Activated B cell treated with CpG ODN at 0.5 μM for 24 hours (primary cell): ENCODE results near the gene IL32. TPM values are rescaled to one million over a fixed set of nuclear protein-coding genes. Genes with fewer than 3 reads are reported as not detected.

ENCODE experiments used
- ATAC-seq: fragments of 200-7000 bp; cut with Tn5 transposase; one replicate; pipeline ENCODE4 v1.10.0; 2021; ENCODE audit warnings: low read depth, mild to moderate bottlenecking, moderate library complexity
- CTCF ChIA-PET: fragments of 350-600 bp; sonication (Branson Sonifier 250); formaldehyde crosslinking; loops from one replicate; lab custom pipeline; 2021; ENCODE audit warnings: antibody characterized with exemption; lab: Charles Lee
- POLR2A ChIA-PET: fragments of 350-600 bp; sonication (Branson Sonifier 250); formaldehyde crosslinking; loops from one replicate; lab custom pipeline; 2021; ENCODE audit warnings: antibody characterized with exemption; lab: Charles Lee
- DNase-seq: peaks from one replicate; pipeline ENCODE4 v3.0.0; 2022
- H3K27ac Mint-ChIP-seq: one replicate; pipeline ENCODE4 v1.8.0; 2020; ENCODE audit warnings: mixed read lengths
- H3K27me3 Mint-ChIP-seq: one replicate; pipeline ENCODE4 v1.8.0; 2021; ENCODE audit warnings: mixed read lengths
- H3K36me3 Mint-ChIP-seq: one replicate; pipeline ENCODE4 v1.8.0; 2021; ENCODE audit warnings: low read depth, mixed read lengths
- H3K4me1 Mint-ChIP-seq: one replicate; pipeline ENCODE4 v1.8.0; 2021; ENCODE audit warnings: mixed read lengths
- H3K4me3 Mint-ChIP-seq: one replicate; pipeline ENCODE4 v1.8.0; 2020; ENCODE audit warnings: mild to moderate bottlenecking, mixed read lengths
- H3K9me3 Mint-ChIP-seq: one replicate; pipeline ENCODE4 v1.8.0; 2020; ENCODE audit warnings: mixed read lengths
- intact Hi-C: fragments of 100-400 bp; cut with micrococcal nuclease; formaldehyde crosslinking; loops from one replicate; pipeline ENCODE4 v1.15.1; 2024
- total RNA-seq: library from RNA; stranded (reverse); gene quantifications from 2 replicates; pipeline ENCODE4 v1.2.3, GENCODE V29; 2022
- TF ChIP-seq, protein P1 (sequence below): fragments of 200-600 bp; IDR thresholded peaks from one replicate; pipeline ENCODE4 v1.8.0; 2022; ENCODE audit warnings: antibody characterized with exemption, mild to moderate bottlenecking

IL32 gene
- total RNA-seq, 1 donor from 2014 or later = 3.4 TPM

DNA sequence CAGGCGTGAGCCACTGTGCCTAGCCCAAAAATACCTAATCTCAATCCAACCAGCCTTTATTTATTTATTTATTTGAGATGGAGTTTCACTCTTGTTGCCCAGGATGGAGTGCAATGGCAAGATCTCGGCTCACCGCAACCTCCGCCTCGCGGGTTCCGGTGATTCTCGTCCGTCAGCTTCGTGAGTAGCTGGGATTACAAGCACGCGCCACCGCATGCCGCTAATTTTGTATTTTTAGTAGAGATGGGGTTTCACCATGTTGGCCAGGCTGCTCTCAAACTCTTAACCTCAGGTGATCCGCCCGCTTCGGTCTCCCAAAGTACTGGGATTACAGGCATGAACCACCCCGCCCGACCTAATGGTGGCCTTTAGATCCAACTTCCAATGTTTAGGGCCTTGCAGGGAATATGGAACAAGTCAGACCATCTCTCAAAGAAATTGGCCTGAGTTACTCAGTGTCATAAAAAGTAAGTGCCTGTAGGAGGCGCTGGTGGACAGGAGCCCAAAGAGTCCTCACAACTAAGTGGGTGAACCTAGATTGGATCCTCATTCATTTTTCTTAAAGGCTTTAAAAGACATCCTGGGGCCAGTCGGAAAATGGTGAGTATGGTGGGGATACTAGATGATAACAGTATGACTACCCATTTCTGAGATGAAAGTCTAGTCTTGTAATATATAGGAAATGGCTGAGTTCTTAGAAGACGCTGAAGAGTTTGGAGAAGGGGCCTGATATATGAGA lies 29.0 kb downstream of the IL32 start:
- no peak overlapping the region for H3K4me3 Mint-ChIP-seq
- H3K4me1 Mint-ChIP-seq = peaks cover 16% of the 10 kb centered on the region

DNA sequence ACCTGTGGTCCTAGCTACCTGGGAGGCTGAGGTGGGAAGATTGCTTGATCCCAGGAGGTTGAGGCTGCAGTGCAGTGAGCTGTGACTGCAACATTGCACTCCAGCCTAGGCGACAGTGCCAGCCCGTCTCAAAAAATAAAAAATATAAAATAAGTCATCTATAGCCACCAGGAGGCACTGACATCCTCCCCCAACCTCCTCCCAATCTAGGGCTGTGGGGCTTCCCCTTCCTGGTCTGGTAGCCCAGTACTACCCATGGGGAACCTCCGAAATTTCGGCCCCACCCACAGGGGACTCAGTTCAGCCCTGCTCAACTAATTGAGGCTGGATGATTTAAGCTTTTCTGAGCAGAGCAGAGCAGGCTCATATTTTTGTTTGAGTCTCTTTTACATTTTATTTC lies 30.4 kb downstream of the IL32 start:
- peaks cover 23% of the 10 kb centered on the region for H3K4me1 Mint-ChIP-seq
- TF ChIP-seq, protein P1, sequence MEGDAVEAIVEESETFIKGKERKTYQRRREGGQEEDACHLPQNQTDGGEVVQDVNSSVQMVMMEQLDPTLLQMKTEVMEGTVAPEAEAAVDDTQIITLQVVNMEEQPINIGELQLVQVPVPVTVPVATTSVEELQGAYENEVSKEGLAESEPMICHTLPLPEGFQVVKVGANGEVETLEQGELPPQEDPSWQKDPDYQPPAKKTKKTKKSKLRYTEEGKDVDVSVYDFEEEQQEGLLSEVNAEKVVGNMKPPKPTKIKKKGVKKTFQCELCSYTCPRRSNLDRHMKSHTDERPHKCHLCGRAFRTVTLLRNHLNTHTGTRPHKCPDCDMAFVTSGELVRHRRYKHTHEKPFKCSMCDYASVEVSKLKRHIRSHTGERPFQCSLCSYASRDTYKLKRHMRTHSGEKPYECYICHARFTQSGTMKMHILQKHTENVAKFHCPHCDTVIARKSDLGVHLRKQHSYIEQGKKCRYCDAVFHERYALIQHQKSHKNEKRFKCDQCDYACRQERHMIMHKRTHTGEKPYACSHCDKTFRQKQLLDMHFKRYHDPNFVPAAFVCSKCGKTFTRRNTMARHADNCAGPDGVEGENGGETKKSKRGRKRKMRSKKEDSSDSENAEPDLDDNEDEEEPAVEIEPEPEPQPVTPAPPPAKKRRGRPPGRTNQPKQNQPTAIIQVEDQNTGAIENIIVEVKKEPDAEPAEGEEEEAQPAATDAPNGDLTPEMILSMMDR = no peak
- H3K27me3 Mint-ChIP-seq = no peaks in the 10 kb centered on the region
- POLR2A ChIA-PET = interaction anchor here (0.6 to 4.9 kb wide), 11 partner anchors 8 to 215 kb away, joined by 3 to 34 read pairs (median 7); partner anchors contain the start of gene ZNF213
- CTCF ChIA-PET = interaction anchor here (0.7 to 3.7 kb wide), 14 partner anchors 10 to 93 kb away, joined by 3 to 56 read pairs (median 4); partner anchors contain the start of gene ZNF213
- no peaks in the 10 kb centered on the region for H3K36me3 Mint-ChIP-seq
- intact Hi-C loops = loop anchor here (1.0 to 5.0 kb wide), 3 partner anchors 33 to 74 kb away; partner anchors contain the start of genes HCFC1R1, THOC6 and TNFRSF12A
- no peak overlapping the region for H3K27ac Mint-ChIP-seq
- H3K4me3 Mint-ChIP-seq = no peak overlapping the region
- DNase-seq (peak; percentile 53), ATAC-seq (peak; percentile 89)
- no peaks in the 10 kb centered on the region for H3K9me3 Mint-ChIP-seq

More for the DNA sequence above, 29.0 kb downstream of the IL32 start:
- intact Hi-C loops = loop anchor here (1.0 to 5.0 kb wide), 3 partner anchors 35 to 72 kb away; partner anchors contain the start of genes HCFC1R1, THOC6 and TNFRSF12A
- TF ChIP-seq, protein P1 = no peak
- ChIA-PET CTCF (interaction anchor here (1.5 kb wide), 1 partner anchor 35 kb away, joined by 7 read pairs; no protein-coding TSS in a partner anchor), POLR2A (no interaction called here)
- no peaks in the 10 kb centered on the region for H3K36me3 Mint-ChIP-seq
- no peaks in the 10 kb centered on the region for H3K27me3 Mint-ChIP-seq
- ATAC-seq (no peak), DNase-seq (no peak)
- no peaks in the 10 kb centered on the region for H3K9me3 Mint-ChIP-seq
- H3K27ac Mint-ChIP-seq = peak overlapping the region; percentile 26

GRCh38 chr16:3096362-3096761 lies 30.9 kb downstream of the IL32 start:
- ATAC-seq = no peak
- ChIA-PET POLR2A (interaction anchor here (0.6 to 4.9 kb wide), 13 partner anchors 8 to 214 kb away, joined by 3 to 34 read pairs (median 7); partner anchors contain the start of gene ZNF213), CTCF (interaction anchor here (0.6 to 3.7 kb wide), 11 partner anchors 10 to 422 kb away, joined by 3 to 56 read pairs (median 5); no protein-coding TSS in a partner anchor)
- H3K9me3 Mint-ChIP-seq = no peaks in the 10 kb centered on the region
- DNase-seq = no peak
- TF ChIP-seq, protein P1 = no peak
- intact Hi-C loops = loop anchor here (2.0 to 5.0 kb wide), 2 partner anchors 38 to 74 kb away; partner anchors contain the start of genes HCFC1R1, THOC6 and TNFRSF12A
- H3K27me3 Mint-ChIP-seq = no peaks in the 10 kb centered on the region
- no peak overlapping the region for H3K27ac Mint-ChIP-seq
- H3K4me3 Mint-ChIP-seq = no peak overlapping the region
- peaks cover 28% of the 10 kb centered on the region for H3K4me1 Mint-ChIP-seq
- H3K36me3 Mint-ChIP-seq = no peaks in the 10 kb centered on the region

DNA sequence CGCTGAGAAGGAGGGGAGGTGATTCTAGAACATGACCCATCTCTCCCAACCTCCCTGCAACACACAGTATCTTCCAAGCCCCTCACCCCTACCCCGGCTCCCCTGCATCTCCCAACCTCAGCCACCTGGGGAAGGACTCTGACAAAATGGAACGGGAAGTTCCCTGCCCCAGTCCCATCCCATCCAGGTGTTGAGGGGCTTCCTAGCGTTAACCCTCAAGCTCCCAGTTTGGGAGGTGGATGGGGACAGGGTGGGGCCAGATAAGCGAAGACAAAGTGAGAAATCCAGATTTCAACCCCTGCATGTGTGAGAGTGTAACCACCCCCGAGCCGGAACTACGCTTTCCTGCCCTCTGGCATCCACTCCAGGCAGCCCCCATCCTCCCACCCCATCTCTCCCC lies 31.8 kb downstream of the IL32 start:
- TF ChIP-seq, protein P1 = no peak
- Mint-ChIP-seq H3K4me3 (no peak overlapping the region), H3K4me1 (peaks cover 35% of the 10 kb centered on the region), H3K36me3 (no peaks in the 10 kb centered on the region), H3K27ac (no peak overlapping the region), H3K27me3 (no peaks in the 10 kb centered on the region), H3K9me3 (no peaks in the 10 kb centered on the region)
- DNase-seq = no peak
- CTCF ChIA-PET = interaction anchor here (1.8 to 3.7 kb wide), 2 partner anchors 20 to 31 kb away, joined by 5 to 56 read pairs; no protein-coding TSS in a partner anchor
- ATAC-seq = no peak
- POLR2A ChIA-PET = interaction anchor here (1.9 to 4.9 kb wide), 5 partner anchors 9 to 38 kb away, joined by 8 to 34 read pairs (median 9); partner anchors contain the start of gene ZNF213
- intact Hi-C loops = loop anchor here (2.0 to 5.0 kb wide), 2 partner anchors 38 to 75 kb away; partner anchors contain the start of genes HCFC1R1, THOC6 and TNFRSF12A
